HPDE6-E6E7 (cell line): ENCODE results near the gene UNC5C.

ENCODE experiments used
- DNase-seq: peaks from one replicate; pipeline ENCODE4 v3.0.0; 2011; ENCODE audit warnings: missing footprints; ENCODE audit errors: extremely low spot score

The UNC5C gene

DNA sequence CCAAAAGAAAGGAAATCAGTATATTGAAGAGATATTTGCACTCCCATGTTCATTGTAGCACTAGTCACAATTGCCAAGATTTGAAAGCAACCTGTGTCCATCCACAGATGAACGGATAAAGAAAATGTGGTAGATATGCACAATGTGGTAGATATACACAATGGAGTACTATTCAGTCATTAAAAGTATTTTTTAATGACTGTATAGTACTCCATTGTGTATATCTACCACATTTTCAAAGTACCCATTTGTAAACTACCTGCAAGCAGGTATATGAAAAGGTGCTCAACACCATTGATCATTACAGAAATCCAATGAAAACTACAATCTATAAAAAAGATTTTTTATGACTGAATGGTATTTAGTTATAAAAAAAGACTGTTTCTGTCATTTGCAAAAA, 200.4 kb downstream of the UNC5C start:
- DNase-seq = no peak

DNA sequence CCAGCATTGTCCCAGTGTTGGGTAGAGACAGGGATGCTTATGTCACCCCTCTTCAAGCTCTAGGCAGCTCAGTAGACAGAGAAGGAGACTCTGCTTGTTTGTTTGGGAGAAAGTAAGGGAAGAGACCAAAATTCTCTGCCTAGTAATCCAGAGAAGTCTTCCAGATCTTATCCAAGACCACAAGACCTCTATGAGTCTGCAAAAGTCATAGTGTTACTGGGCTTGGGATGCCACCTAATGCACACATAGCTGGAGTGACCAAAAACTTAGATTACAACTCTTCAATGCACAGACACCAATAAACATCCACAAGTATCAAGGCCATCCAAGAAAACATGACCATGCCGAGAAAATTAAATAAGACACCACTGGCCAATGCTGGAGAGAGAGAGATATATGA, 205.5 kb downstream of the UNC5C start:
- no peak for DNase-seq

DNA sequence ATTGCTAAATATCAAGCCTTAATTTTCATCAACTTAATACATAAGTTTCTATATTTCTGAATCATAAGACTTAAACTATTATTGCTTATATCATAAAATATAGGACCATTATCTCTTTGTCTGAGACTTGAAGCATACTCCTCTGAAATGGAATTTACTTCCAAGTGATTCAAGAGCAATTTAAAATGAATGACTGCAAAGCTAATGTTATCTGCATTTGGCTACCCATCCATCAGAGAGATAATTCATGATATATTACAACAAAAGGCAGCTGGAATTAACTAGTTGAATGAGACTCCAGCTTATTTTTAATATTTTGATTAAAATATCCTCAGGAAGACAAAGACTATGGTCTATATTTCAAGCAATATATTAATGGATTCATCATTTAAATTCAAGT, 208.6 kb downstream of the UNC5C start:
- DNase-seq = no peak

DNA sequence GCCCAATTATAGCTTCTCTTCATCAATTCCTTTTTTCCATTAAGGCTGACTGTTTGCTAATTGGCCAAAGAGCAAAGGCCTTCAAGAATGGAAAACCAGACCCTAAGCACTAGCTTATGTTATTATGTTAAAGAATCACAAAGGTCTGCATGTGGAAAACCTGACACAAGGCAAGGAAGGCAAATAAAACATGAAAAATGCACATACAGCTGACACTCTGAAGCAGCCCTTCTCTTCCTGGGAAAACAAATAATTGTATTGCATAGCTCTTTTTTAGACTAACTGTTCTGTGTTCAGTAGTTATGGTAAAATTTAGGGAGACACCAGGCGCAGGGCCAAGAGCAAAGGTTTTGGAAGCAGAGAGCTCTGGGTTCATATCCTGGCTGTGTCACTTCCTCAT, 223.1 kb downstream of the UNC5C start:
- no peak for DNase-seq

DNA sequence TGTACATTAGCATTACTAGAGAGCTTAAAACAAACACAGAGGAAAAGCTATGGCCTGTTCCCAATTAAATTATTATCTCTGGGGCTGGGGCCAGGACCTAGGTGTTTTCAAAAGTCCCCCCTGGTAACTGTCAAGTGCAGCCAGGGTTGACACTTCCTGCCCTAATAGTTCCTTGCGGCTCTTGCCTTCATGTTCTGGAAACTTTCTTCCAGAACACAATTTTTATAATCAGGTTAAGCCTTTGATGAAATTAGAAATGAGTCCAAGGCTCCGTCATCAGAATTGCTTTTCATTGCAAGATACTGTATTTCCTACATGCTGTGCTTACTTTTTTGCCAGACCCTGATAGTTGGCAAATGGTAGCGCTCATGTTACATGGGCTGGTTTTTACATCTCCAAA, 229.6 kb downstream of the UNC5C start:
- no peak for DNase-seq

DNA sequence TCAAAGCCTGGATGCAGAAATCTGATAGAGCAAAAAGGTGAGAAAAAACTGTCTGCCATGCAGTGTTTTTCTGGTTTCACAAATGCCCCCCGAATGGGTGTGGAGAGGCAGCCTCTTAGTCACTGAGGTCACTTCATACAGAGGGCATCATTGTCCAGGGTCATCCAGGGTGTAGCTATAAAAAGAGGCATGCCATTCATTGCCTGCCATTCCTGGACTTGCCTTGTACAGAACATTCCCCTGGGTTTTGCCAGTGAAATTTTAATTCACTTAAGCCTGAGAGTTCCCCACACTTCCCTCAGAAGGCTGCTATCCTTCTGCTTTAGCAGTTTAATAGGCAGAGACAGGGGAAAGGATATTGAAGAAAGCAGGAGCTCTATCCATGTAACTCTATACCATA, 230.3 kb downstream of the UNC5C start:
- DNase-seq = no peak

DNA sequence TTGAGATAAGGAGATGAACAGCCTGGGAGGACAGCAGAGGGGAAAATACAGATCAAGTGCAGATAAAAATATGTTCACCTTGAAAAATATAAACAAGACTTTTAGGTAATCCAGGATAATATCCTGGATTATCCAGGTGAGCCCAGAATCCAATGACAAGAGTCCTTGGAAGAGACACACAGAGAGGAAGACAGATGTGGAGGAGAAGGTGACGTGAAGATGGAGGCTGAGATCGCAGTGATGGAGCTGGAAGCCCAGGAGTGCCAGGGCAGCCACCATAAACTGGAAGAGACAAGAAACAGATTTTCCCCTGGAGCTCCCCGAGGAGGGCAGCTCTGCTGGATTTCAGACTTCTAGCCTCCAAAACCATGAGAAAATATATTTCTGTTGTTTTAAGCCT, 230.7 kb downstream of the UNC5C start:
- DNase-seq = no peak

DNA sequence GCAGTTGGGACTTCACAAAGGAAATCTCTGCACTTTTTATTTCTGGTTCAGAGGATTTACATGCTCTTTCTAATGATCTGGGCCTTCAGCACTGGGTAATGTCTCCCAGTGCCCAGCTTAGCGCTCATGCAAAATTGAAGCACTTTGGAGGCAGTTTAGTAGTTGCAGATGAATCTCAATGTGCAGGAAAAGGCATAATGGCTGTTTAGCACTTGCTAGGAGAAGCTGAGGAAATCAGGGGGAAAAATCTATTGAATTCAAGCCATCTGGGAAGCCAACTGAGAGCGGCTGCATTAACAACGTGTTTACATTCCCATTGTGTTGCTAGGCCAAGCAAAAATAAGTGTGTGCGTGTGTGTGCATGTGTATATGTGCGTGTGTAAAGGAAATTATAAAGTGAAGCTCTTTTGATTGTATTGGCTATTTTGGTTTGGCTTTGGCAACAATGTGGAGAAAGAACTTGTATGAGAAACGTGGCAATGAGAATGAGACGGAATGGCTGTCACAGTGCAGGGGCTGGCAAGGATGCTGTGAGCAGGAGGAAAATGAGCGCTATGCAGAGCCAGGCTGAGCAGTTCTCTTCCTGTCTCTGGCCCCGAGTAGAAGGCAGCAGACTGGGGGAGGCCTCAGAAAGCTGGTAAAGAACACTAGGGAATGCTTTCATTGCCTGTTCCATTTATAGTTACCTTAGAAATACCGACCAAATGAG, 231.5 kb downstream of the UNC5C start:
- no peak for DNase-seq

DNA sequence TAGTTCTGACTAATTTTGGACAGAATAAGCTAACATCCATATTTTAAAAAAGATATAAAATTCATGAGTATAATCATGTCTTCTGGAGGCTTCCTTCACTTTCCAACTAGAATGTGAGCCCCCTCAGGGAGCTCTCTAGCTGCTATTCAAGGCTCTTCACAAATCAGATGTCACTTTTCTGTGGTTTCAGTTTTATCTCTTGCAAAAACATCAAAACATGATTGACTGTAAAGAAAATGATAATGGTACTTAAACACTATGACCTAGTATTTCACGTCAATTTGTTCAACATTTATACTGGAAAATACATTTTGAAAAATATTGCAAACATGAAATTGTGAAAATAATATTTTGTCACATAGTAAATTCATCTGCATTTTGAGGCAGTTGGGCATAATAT, 234.2 kb downstream of the UNC5C start:
- no peak for DNase-seq

DNA sequence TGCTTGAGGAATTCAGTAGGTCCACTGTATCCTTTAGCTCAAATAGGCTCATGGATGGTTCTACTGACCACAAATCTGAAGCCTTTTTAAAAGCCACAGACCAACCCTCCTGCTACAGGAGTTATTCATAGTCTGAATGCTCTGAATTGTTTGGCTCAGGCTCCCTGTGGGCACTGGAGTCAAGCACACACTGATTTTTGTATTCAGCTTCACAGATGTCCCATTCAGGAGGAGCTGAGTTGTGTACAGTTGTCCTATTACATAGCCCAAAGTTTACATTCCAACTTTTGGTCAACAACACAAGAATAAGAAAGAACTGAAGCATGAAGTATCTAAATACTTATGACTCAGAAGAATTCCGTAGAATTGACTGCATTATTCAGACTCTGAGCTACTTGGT, 243.9 kb downstream of the UNC5C start:
- DNase-seq = no peak

DNA sequence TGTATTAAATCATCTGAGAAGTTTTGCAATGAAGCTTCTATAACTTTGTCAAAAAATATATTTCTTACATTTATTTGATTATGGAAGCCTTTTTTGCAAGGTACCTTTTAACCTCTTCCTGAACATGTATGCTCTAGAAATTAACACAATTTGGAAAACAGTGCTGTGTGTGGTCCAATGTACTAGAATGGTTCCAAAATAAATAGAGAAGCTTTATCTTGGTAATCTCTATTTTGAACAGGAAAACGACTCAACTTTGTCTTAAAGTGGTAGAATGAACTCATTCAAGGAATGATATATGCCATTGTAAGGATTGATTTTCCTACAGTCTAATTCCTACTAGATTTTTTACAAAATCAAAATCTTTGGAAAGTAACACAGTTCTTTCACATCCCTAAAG, 248.5 kb downstream of the UNC5C start:
- DNase-seq = no peak

DNA sequence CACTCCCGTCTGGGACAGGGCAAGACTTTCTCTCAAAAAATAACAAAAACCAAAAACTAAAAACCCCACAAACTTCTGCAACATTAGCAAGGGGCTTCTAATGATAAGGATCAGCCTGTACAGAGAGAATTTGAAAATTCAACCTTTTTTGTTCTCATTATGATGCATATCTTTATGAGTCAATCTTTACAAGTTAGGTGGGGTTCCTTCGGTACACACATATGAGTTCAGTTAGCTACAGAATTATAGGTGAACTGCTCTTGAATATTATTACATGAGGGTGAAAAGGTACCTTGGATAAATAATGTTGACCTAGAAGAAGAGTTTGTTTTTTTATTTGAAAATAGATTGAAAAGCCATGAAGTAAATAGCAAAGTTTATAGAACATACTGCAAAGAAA, 252.7 kb downstream of the UNC5C start:
- DNase-seq = no peak

DNA sequence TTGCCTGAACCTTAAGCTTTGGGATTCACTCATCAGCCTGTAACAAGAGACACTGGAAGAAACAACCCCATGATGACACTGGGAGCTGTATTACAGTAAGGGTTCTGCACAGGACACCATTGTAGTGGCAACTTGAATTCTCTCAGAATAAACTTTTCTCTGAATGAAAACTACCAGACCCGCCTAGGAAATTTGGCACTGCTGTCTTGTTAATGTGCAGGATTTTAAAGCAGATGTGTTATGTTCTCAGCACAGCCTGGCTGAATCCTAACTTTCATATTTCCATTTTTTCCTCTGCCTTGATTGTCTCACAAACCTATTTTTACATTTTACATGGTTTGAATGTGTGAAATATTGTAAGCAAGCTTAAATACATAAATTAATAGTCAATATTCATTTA, 253.6 kb downstream of the UNC5C start:
- no peak for DNase-seq

DNA sequence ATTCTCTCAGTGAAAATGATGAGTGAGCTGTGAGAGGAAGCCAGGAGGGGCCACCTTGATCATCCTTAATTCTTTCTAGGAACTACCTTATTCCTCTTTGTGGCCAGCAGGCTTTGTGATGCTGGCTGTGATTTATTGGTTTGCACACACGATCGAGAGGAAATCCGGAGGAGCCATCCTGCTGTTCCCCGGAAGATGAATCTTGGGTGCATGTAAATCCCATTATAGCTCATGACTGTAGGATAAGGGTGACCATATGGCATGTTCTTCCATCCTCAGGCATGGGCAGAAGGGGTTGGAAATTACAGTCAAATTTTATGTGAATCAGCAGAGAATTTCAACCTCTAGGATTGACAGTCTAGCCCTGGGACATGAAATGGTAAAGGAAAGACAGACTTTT, 254.5 kb downstream of the UNC5C start:
- DNase-seq = no peak

DNA sequence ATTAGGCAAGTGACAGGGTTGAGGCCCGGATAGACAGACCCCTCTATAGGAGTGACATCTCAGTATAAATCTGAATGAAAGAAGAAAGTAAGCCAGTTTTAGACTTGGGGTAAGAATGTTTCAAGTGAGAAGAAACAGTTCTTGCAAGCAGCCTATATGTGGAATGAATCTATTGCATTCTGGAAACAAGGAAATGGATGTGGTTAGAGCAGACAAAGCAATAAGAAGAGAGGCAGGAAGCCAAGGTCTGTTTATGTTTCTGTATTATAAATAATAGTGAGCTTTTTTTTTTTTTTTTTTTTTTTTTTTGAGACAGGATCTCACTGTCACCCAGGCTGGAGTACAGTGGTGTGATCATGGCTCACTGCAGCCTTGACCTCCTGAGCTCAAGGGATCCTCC, 255.8 kb downstream of the UNC5C start:
- DNase-seq = no peak

DNA sequence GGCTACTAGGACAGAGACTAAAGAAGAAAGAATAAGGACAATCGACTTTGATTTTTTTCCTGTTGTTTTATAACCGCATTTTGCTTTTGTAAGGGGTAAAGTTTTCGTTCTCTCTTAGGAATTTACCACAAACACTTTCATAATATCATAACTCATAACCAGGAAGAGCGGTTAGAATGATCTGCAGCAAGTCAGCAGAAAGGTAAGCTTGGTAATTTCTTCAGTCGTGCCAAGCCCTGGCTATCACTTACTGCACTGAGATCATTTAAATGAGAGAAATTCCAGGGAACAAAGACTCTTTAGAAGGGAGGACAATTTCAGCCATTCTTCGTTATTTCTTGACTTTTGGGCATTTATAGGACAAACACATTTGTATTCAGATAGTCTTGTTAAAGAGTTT, 258.1 kb downstream of the UNC5C start:
- DNase-seq = no peak

DNA sequence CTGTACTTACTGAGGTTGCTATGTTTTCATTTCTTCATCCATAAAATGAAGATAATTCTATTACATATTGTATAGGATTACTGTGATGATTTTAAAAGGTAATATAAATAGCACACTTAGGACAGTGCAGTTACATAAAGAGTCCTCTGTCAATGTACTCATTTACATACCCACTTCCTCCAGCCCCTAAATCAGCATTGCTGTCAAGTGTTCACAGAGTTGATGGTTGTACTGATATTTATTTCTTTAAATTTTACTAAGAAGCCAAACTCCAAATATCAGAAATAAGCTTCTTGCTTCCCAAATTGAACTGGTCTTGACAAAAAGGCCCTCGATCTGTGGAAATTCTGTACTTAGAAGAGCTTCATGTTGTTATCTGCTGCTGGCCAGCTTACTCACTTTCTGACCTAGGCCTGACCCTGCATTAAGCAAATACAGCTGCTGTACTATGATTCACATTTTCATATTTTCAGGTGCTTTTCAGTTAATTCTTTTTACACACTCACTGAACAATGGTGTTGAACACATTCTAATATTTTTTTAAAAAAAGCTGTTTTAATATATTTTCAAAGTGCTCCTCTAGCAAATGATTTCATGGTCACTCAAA, 259.6 kb downstream of the UNC5C start:
- peak; percentile 32 for DNase-seq

DNA sequence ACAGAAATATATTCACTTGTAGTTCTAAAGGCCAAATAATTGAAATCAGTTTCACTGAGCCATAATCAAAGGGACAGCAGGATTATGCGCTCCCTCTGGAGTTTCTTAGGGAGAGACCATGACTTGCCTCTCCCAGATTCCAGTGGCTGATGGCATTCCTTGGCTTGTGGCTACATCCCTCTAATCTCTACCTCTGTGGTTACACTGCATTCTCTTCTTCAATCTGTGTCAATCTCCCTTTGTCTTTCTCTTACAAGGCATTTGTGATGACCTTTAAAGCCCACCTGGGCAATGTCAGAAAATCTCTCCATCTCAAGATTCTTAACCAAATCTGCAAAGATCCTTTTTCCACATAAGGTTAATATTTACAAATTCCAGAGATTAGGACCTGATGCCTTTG, 260.2 kb downstream of the UNC5C start:
- no peak for DNase-seq

DNA sequence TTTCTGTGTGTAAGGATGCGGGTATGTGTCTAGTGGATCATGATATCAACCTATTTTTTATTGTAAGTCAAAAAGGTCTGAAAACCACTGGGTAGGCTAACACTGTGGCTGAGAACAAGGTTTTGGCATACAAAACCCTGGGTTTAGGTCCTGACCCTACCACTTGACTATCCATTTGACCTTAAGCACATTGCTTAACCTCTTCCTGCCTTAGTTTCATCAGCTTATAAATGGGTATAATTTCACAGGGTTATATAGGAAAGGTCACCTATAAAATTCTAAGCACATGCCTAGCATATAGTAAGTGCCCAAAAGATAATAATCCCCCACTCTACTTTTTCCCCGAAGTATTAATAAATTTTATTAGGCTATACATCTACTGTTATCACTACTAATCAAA, 263.0 kb downstream of the UNC5C start:
- no peak for DNase-seq

DNA sequence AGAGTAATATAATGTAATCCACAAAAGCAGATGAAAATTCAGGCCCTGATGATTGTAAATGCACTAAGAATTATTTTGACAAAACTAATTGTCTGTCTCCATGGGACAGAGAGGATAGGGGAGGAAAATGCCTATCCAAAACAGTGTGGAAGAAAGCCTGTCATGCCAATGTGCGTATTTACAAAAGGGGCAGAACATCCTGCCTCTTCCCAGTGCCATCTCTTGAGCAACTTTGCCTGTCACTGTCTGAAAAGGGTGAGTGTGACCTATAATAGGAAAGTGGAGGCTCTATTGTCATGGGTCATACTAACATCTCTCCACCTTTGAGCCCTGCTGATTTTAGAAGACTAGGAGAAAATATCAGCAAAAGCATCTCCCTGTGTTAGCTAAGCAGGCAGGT, 264.1 kb downstream of the UNC5C start:
- no peak for DNase-seq

DNA sequence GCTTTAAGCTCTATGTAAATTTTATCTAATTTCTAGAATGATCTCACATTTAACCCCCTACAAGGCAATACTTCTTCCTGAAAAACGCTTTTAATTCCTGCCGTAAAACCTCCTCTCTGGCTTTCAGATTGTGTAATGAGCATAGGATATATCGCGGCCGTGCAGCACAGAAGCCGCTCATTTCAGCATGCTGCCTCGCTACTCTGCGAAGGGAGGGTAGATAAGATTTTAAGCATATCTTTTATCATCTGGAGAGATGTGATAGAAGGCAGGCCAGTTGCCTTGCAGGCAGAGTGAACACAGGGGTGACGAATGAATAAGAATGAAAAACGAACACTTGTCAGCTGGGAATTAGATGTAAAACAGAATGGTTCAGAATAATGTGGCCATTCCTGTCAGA, 265.5 kb downstream of the UNC5C start:
- no peak for DNase-seq

DNA sequence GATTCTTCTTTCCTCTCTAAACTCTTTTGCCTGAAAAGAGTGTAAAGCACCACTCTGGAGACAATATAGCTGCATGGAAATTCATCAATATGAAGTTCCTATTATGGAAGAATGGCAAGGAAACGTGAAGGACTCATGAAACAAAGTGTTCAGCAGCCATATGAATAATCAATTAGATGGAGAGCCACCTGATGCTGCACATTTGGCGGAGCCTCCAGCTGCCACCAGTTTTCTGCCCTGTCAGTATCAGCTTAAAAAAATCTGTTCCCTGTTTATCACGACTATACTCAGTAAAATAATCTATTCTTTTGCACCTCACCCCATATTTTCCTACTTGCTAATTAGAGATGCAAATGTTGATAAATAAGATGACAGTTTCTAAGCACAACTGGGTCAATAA, 276.0 kb downstream of the UNC5C start:
- DNase-seq = no peak

DNA sequence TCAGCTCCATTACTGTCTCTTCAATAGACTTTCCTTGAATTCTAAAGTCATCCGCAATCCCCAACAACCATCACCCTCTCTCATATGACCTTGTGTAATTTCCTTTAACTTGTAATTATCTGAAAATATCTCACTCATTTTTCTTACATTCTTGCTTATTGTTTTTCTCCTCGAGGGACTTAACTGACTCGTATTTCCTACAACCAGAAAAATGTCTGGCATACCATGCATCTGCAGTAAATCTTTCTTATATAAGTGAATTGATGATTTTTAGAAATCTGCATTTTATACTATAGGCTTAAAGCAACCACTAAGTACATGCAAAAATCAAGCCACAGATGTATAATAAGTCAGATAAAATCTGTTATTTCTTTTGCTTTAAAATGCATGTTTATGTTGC, 276.7 kb downstream of the UNC5C start:
- DNase-seq = no peak
